GM06990 (cell line): ENCODE measurements around the gene CHST9.

Source experiments
- DNase-seq: peaks from one replicate; pipeline ENCODE4 v3.0.0-alpha.2; 2011; ENCODE audit not compliant: insufficient read length; ENCODE audit errors: extremely low read depth
- H3K27me3 ChIP-seq: replicated peaks from 2 replicates; pipeline ENCODE4 v1.6.0; 2011; ENCODE audit warnings: low read length; ENCODE audit not compliant: control insufficient read depth, insufficient read depth
- H3K36me3 ChIP-seq: 2 replicates; pipeline ENCODE4 v1.5.1; 2011; ENCODE audit warnings: low read length; ENCODE audit not compliant: control insufficient read depth, insufficient read depth
- H3K4me3 ChIP-seq: replicated peaks from 2 replicates; pipeline ENCODE4 v1.5.1; 2011; ENCODE audit warnings: low read depth, mild to moderate bottlenecking, control low read depth, low read length
- CTCF ChIP-seq: IDR thresholded peaks from 2 replicates; pipeline ENCODE4 v1.5.1; 2011; ENCODE audit warnings: low read length, control low read depth, mild to moderate bottlenecking, inconsistent platforms; ENCODE audit not compliant: insufficient read depth, poor library complexity, severe bottlenecking

Gene CHST9

GRCh38 chr18:26956863-26957262 is 228.2 kb downstream of the CHST9 start:
- Histone ChIP-seq H3K27me3 (no peaks in the 10 kb centered on the region; the same call in 1 of the 2 replicates), H3K4me3 (no peak overlapping the region), H3K36me3 (no peaks in the 10 kb centered on the region)
- no peak for TF ChIP-seq CTCF
- no peak for DNase-seq

- Histone ChIP-seq H3K4me3 (no peak overlapping the region), H3K36me3 (no peaks in the 10 kb centered on the region), H3K27me3 (no peaks in the 10 kb centered on the region)
- no peak for DNase-seq
- TF ChIP-seq CTCF: no peak
Measured at GRCh38 chr18:26948703-26949102, 236.4 kb downstream of the CHST9 start.

GRCh38 chr18:26943906-26944305 is 241.2 kb downstream of the CHST9 start:
- no peaks in the 10 kb centered on the region for H3K27me3 ChIP-seq
- DNase-seq: no peak
- H3K4me3 ChIP-seq: no peak overlapping the region
- no peak for TF ChIP-seq CTCF
- no peaks in the 10 kb centered on the region for H3K36me3 ChIP-seq

DNA sequence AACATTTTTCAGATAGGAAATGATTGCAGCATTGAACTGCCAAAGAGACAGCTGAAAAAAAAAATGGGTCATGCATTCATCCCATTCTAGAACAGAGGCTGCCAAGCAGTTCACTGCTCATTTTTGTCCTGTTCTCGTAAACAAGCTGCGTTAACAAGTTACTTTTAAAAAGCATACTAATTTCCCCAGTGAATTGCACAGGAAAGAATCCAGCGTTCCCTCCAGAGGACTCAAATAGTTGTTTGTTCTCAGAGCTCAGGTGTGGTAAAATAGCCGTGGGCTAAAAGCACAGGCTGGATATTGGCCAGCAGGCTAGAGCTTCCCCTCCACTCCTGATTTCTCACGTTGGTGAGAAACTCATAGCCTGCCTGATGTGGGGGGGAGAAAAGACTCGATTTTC is 243.5 kb downstream of the CHST9 start:
- Histone ChIP-seq H3K27me3 (no peaks in the 10 kb centered on the region), H3K4me3 (no peak overlapping the region), H3K36me3 (no peaks in the 10 kb centered on the region)
- no peak for TF ChIP-seq CTCF
- DNase-seq: no peak

DNA sequence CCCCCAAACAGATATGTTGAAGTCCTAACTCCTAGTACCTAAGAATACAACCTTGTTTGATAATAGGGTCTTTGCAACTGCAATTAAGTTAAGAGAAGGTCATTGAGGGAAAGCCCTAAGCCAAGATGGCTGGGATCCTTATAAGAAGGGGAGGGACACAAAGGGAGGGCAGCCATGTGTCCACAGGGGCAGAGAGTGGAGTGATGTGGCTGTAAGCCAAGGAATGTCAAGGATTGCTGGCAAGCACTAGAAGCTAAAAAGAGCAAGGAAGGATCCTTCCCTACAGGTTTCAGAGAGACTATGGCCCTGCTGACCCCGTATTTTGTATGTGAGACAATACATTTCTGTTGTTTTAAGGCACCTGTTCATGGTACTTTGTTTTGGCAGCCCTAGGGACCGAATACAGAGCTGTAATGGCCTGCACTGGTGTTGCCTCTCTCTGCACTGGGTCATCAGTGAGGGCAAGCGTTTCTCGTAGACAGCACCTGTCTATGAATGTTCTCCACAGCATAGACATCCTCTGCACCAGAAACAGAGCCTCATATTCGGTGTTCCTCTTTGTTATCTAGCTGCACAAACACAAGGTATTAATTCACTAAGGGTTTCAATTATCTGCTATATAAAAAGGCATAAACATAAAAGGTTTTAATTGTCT is 244.2 kb downstream of the CHST9 start:
- no peaks in the 10 kb centered on the region for H3K27me3 ChIP-seq
- DNase-seq: no peak
- no peak for TF ChIP-seq CTCF
- no peaks in the 10 kb centered on the region for H3K36me3 ChIP-seq
- no peak overlapping the region for H3K4me3 ChIP-seq

- TF ChIP-seq CTCF: no peak
- no peak for DNase-seq
- Histone ChIP-seq H3K27me3 (no peaks in the 10 kb centered on the region), H3K4me3 (no peak overlapping the region), H3K36me3 (no peaks in the 10 kb centered on the region)
Measured at GRCh38 chr18:26931659-26932058, 253.4 kb downstream of the CHST9 start.
